GM12801 (cell line): Measurements from ENCODE around the gene MXRA8.

Experiments
- TF ChIP-seq, protein P1 (sequence below): IDR thresholded peaks from one replicate; pipeline ENCODE4 v1.5.1; 2011; ENCODE audit warnings: control low read depth; ENCODE audit not compliant: insufficient read length; ENCODE audit errors: extremely low read depth

Gene MXRA8, protein sequence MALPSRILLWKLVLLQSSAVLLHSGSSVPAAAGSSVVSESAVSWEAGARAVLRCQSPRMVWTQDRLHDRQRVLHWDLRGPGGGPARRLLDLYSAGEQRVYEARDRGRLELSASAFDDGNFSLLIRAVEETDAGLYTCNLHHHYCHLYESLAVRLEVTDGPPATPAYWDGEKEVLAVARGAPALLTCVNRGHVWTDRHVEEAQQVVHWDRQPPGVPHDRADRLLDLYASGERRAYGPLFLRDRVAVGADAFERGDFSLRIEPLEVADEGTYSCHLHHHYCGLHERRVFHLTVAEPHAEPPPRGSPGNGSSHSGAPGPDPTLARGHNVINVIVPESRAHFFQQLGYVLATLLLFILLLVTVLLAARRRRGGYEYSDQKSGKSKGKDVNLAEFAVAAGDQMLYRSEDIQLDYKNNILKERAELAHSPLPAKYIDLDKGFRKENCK

DNA sequence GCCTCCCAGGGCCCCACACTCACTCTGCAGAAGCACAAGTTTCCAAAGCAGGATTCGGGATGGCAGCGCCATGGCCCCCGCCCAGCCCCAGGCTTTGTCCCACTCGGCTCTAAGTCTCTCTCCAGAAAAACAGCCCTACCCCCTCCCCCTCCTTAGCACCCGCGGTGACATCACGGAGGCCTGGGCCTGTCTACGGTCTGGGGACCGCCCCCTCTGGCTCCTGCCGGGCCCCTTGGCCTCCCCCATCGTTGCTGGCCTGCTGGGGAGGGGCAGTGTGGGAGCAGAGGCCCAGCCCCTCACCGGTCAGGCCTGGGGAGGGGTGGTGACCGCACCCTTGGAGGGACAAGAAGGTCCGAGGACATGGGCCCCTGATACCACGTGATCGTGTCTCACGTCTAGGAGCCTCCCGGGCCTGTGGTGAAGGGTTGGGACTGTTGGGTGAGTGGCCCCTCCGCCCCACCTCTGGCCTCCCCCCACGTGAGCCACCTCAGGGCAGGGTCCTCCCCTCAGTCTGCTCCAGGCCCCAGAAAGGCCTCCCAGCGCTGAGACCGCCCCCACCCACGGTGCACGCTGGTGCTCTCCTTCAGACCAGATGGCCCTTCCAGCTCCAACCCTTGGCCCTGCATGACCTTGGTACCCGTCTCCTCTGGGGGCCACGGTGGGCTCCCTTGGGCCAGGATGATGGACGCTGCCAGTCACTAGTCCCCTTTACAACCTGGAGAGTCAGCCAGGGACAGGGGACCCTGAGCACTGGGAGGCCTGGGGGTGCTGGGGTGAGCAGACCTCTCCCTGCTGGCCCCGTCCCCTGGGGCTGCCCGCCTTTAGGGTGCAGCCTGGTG is at the start of gene MXRA8:
TSS of gene MXRA8 (minus strand) at position 123 of the 839 bp plus-strand sequence. CDS start at position 72, 51 bp downstream.
- TF ChIP-seq, protein P1, sequence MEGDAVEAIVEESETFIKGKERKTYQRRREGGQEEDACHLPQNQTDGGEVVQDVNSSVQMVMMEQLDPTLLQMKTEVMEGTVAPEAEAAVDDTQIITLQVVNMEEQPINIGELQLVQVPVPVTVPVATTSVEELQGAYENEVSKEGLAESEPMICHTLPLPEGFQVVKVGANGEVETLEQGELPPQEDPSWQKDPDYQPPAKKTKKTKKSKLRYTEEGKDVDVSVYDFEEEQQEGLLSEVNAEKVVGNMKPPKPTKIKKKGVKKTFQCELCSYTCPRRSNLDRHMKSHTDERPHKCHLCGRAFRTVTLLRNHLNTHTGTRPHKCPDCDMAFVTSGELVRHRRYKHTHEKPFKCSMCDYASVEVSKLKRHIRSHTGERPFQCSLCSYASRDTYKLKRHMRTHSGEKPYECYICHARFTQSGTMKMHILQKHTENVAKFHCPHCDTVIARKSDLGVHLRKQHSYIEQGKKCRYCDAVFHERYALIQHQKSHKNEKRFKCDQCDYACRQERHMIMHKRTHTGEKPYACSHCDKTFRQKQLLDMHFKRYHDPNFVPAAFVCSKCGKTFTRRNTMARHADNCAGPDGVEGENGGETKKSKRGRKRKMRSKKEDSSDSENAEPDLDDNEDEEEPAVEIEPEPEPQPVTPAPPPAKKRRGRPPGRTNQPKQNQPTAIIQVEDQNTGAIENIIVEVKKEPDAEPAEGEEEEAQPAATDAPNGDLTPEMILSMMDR, result no peak

DNA sequence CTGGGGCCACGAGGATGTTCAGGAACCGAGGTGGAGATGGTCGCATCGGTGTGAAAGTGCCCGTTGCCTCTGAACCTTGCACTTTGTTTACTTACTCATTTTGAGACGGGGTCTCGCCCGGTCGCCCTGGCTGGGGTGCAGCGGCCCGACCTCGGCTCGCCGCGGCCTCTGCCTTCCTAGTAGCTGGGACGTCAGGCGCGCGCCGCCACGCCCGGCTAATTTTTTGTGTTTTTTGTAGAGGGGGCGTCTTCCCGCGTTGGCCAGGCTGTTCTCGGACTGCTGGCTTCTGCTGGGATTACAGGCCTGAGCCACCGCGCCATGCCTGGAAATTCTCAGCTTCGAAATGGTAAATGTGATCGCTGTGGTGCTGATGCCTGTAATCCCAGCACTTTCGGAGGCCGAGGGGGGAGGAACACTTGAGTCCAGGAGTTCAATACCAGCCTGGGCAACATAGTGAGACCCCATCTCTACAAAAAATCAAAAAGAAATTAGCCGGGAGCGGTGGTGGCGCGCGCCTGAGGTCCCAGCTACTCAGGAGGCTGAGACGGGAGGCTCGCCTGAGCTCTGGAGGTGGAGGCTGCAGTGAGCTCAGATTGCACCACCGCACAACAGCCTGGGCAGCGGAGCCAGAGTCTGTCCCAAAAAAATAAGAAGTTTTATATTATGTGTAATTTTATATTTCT is 49.4 kb upstream of the MXRA8 start:
- TF ChIP-seq, protein P1, result no peak

DNA sequence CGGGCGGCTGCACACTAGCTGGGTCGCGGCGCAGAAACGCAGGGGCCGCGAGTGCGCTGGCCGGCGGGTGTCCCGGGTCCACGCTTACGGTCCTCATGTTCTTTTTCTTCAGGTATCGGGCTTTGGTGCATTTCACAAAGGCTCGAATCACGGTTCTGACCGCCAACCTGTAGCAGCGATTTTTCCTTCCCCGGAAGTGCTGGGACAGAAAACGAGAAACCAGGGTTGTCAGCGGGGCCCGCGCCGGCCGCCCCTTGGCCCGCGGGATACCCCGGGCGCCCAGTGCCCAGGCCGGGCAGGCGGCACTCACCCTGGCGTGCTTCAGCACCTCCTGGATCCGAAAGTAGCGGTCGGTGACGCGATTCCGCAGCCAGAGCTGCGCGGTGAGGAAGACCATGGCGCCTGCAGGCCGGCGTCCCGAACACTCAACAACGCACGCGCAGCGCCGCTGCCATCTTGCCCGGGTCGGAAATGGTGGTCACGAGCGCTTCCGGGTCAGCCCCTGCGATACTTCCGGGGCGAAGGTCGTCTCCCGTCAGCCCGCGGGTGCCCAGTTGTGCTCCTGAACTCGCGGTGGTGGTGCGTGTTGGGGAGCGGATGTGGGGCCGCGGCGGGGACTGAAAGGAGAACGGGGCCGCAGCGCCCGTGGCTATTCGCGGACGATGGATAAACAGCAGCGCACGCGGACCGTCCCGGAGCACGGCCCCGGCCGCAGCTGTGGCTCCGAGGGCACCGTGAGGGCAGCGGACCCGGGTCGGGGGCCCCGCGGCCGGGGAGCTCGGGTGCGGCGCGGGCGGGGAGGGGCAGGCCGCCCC is 48.7 kb upstream of the MXRA8 start, which contains the start of gene MRPL20:
TSS of gene MRPL20 (minus strand) at position 473 of the 815 bp plus-strand sequence. CDS start at position 397, 76 bp downstream.
- TF ChIP-seq, protein P1, result no peak

DNA sequence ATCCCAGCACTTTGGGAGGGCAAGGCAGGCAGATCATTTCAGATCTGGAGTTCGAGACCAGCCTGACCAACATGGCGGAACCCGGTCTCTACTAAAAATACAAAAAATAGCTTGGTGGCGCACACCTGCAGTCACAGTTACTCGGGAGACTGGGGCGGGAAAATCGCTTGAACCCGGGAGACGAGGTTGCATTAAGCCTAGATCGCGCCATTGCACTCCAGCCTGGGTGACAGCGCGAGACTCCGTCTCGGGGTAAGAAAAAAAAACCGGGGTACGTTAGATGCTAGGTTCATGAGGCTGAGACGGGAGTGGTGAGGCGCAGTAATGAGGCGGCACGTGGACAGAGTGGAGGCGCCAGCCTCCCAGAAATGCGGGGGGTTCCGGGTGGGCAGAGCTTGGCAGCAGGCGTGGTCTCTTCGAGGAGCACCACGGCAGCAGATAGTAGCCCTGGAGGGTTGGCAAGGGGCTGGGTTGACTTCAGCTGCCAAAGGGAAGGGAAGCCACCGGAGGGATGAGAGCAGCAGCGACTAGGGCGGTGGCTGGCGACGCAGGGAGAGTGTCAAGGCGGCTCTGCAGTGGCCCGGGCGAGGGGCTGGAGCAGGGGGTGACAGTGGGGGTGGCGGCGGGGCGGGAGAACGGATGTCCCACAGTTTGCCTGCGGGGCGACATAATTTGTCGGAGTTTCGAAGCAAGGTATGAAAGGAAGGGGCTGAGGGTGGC is 47.9 kb upstream of the MXRA8 start:
- TF ChIP-seq, protein P1, result no peak

DNA sequence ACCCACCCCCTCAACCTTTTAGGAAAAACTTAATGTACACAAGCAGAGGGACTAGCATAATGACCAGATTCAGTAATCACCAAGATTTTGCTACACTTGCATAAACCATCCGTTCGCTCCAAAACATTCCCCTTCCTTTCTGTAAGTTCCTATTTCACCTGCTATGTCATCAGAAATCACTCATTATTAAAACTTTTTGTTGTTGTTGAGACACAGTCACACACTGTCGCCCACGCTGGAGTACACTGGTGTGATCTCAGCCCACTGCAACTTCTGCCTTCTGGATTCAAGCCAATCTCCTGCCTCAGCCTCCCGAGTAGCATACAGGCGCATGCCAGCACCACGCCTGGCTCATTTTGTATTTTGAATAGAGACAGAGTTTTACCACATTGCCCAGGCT is 45.3 kb upstream of the MXRA8 start:
- TF ChIP-seq, protein P1, result no peak

DNA sequence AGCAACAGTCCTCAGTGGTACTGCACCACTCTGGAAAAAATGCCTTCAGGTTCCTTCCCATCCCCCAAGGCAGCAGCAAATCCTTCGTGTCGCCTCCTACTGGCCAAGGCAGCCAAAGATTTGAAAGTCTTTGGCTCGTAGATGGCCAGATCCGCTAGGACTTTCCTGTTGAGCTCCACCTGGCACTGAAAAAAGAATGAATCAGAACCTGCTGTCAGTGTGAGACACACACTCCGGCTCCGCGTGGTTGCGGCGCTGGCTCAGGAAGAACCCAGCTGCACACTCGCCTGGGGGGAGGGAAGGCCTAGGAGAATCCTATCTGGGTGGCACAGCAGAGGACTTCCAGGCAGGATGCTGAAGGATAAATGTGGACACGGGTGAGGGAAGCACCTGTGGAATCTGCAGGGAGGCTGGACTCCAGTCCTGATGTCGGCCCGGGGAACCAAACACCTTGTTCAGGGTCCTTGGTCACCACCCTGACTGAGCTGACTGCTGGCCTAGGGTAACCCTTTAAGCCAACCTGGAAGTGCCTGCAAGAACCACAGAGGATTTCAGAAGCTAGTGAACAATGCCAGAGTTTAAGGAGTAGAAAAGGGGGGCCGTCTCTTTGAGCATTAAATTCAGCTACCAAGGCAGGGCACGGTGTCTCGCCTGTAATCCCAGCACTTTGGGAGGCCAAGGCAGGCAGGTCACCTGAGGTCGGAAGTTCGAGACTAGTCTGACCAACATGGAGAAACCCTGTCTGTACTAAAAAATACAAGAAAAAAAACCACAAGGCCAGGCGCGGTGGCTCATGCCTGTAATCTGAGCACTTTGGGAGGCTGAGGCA is 43.9 kb upstream of the MXRA8 start:
- TF ChIP-seq, protein P1, result no peak
